Kidney (tissue), 14 donors: ENCODE results near the gene AKAP13. TPM values are rescaled to one million over a fixed set of nuclear protein-coding genes. Genes with fewer than 3 reads are reported as not detected.

Experiments used
- DNase-seq, 5 donors: peaks; one replicate each; pipeline ENCODE4 v3.0.0-alpha.2; 2013 to 2020
- FAIRE-seq: peaks from 2 replicates; lab custom pipeline; 2012; peaks lifted over from hg19 to GRCh38; lab: Jason Lieb, UNC
- H3K27ac ChIP-seq, 2 donors: one replicate each; pipeline ENCODE4 v1.7.0; 2013; ENCODE audit warnings: low read depth in 2 of 2, low read length in 2 of 2, inconsistent platforms in 1 of 2
- H3K27me3 ChIP-seq: one replicate; pipeline ENCODE4 v1.7.1; 2013; ENCODE audit warnings: low read length, inconsistent platforms; ENCODE audit not compliant: control insufficient read depth, insufficient read depth
- H3K36me3 ChIP-seq, 3 donors: one replicate each; pipeline versions ENCODE4 v1.7.0 to v1.7.1; 2013; ENCODE audit warnings: low read length in 3 of 3, control low read depth in 1 of 3, inconsistent platforms in 1 of 3; ENCODE audit not compliant: insufficient read depth in 3 of 3, control insufficient read depth in 2 of 3
- H3K4me1 ChIP-seq, 3 donors: one replicate each; pipeline versions ENCODE4 v1.7.0 to v1.7.1; 2013; ENCODE audit warnings: low read length in 3 of 3, inconsistent platforms in 1 of 3, low read depth in 1 of 3; ENCODE audit not compliant: control insufficient read depth in 2 of 3, insufficient read depth in 2 of 3
- H3K4me3 ChIP-seq, 3 donors: one replicate each; pipeline versions ENCODE4 v1.7.0 to v1.8.1; 2013; ENCODE audit warnings: low read length in 3 of 3, control low read depth in 1 of 3, inconsistent platforms in 1 of 3
- H3K9ac ChIP-seq, 3 donors: one replicate each; pipeline versions ENCODE4 v1.7.0 to v1.7.1; 2013; ENCODE audit warnings: low read length in 3 of 3, control low read depth in 1 of 3, inconsistent platforms in 1 of 3
- H3K9me3 ChIP-seq, 3 donors: one replicate each; pipeline versions ENCODE4 v1.7.0 to v1.7.1; 2013; ENCODE audit warnings: low read length in 3 of 3, control low read depth in 1 of 3, inconsistent platforms in 1 of 3; ENCODE audit not compliant: control insufficient read depth in 2 of 3, insufficient read depth in 1 of 3
- intact Hi-C: fragments of 100-400 bp; cut with DNase I; formaldehyde crosslinking; loops from one replicate; pipeline ENCODE4 v1.11.1; 2022
- polyA plus RNA-seq: library from polyadenylated mRNA; stranded (reverse); fragments of 350-450 nt; fragmentation: Illumina TruSeq; extraction: RNeasy Lipid Tissue Mini Kit (QIAGEN cat#74804); gene quantifications from one replicate; pipeline ENCODE4 v1.2.3, GENCODE V29; 2014; ENCODE audit warnings: low read depth, low replicate concordance; ENCODE audit not compliant: insufficient read depth
- total RNA-seq: library from RNA; stranded (reverse); fragmentation: NEBNext Ultra II Directional; extraction: Animal tissue kit (Norgen Biotek cat#: 25700); gene quantifications from one replicate; pipeline ENCODE4 v1.2.1, GENCODE V29; 2021
- TF ChIP-seq, protein P1 (sequence below): IDR thresholded peaks from 3 replicates; pipeline ENCODE4 v1.5.1; 2012; ENCODE audit warnings: mild to moderate bottlenecking, moderate library complexity, borderline replicate concordance; ENCODE audit not compliant: insufficient read depth; ENCODE audit errors: extremely low read depth
- donor health status: control.
- donor health status: control.
- donor health status: control.
- donor health status: control.
- donor health status: control.
- donor health status: DM: yes; HTN: yes; CAD: no.
- donor health status: Normal renal cell carcinoma (clear cell type).

AKAP13 gene
- total and polyA plus RNA-seq, 2 donors from 2014 or later = 18.8 to 174 TPM

GRCh38 chr15:85603160-85603559, 222.8 kb downstream of the AKAP13 start:
- Histone ChIP-seq H3K4me1 (no peaks in the 10 kb centered on the region), H3K27me3 (no peaks in the 10 kb centered on the region), H3K9ac (no peak overlapping the region), H3K36me3 (peaks cover 0 to 4% (median 2%) of the 10 kb centered on the region in 3 donors), H3K27ac (no peak overlapping the region), H3K4me3 (no peak overlapping the region), H3K9me3 (no peaks in the 10 kb centered on the region)
- intact Hi-C loops = no loop called here
- DNase-seq (no peak), FAIRE-seq (no peak)
- TF ChIP-seq, protein P1, sequence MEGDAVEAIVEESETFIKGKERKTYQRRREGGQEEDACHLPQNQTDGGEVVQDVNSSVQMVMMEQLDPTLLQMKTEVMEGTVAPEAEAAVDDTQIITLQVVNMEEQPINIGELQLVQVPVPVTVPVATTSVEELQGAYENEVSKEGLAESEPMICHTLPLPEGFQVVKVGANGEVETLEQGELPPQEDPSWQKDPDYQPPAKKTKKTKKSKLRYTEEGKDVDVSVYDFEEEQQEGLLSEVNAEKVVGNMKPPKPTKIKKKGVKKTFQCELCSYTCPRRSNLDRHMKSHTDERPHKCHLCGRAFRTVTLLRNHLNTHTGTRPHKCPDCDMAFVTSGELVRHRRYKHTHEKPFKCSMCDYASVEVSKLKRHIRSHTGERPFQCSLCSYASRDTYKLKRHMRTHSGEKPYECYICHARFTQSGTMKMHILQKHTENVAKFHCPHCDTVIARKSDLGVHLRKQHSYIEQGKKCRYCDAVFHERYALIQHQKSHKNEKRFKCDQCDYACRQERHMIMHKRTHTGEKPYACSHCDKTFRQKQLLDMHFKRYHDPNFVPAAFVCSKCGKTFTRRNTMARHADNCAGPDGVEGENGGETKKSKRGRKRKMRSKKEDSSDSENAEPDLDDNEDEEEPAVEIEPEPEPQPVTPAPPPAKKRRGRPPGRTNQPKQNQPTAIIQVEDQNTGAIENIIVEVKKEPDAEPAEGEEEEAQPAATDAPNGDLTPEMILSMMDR = no peak

DNA sequence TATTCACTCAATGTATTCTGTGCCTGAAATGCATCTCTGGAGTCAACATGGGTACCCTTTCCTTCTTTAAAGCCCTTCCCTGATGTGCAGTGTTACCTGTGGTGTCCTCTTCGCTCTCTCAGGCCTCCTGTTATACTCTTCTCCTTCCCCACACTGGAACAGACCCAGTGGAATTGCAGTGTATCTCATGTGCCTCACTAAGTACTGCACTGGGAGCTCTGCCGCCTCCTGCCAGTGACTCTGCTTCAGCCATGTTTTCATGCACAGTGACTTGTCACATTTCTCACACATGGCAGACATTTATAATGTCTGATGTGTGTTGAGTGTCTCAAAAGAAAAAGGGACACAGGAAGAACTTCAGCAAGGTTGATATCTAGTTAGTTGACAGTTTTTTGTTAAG, 223.3 kb downstream of the AKAP13 start:
- no peak overlapping the region for H3K27ac ChIP-seq
- H3K9me3 ChIP-seq = no peaks in the 10 kb centered on the region
- no peaks in the 10 kb centered on the region for H3K27me3 ChIP-seq
- TF ChIP-seq, protein P1 = no peak
- H3K4me3 ChIP-seq = no peak overlapping the region
- H3K36me3 ChIP-seq = peaks cover 0 to 4% (median 2%) of the 10 kb centered on the region in 3 donors
- DNase-seq = no peak
- intact Hi-C loops = no loop called here
- no peak for FAIRE-seq
- H3K4me1 ChIP-seq = no peaks in the 10 kb centered on the region
- H3K9ac ChIP-seq = no peak overlapping the region

GRCh38 chr15:85604194-85604593, 223.8 kb downstream of the AKAP13 start:
- Histone ChIP-seq H3K4me3 (no peak overlapping the region), H3K27ac (no peak overlapping the region), H3K27me3 (no peaks in the 10 kb centered on the region), H3K36me3 (peaks cover 0 to 4% (median 2%) of the 10 kb centered on the region in 3 donors), H3K9me3 (no peaks in the 10 kb centered on the region), H3K4me1 (no peaks in the 10 kb centered on the region), H3K9ac (no peak overlapping the region)
- FAIRE-seq (no peak), DNase-seq (no peak)
- intact Hi-C loops = no loop called here
- TF ChIP-seq, protein P1 = no peak

DNA sequence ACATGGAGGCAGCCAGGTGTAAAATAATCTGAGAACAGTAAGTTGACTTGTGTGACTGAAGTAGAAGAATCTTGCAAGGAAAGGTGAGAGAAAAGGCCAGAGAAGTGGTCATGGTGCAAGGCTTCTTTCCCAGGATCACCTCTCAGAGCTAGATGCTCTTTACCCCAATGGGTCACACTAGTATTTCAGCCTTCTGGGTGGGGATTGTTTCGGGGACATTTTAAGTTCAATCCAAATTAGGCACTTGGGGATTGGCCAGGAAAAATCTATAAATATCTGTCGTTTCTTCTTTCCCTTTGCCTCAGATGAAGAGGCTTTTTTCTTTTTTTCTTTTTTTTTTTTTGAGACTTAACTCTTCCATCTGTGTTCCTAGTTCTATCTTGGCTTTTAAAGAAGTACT, 226.3 kb downstream of the AKAP13 start:
- H3K27me3 ChIP-seq = no peaks in the 10 kb centered on the region
- no peak overlapping the region for H3K27ac ChIP-seq
- FAIRE-seq (no peak), DNase-seq (peak in 1 of 5 donors; percentile 40)
- no peaks in the 10 kb centered on the region for H3K4me1 ChIP-seq
- intact Hi-C loops = no loop called here
- H3K4me3 ChIP-seq = no peak overlapping the region
- peak overlapping the region in 1 of 3 donors; percentile 3 for H3K9ac ChIP-seq
- peaks cover 0 to 4% (median 2%) of the 10 kb centered on the region in 3 donors for H3K36me3 ChIP-seq
- TF ChIP-seq, protein P1 = no peak
- H3K9me3 ChIP-seq = no peaks in the 10 kb centered on the region
